ENCODE measurements around the gene UMAD1. TPM values are rescaled to one million over a fixed set of nuclear protein-coding genes. Genes with fewer than 3 reads are reported as not detected.

UMAD1 gene
- total and polyA plus RNA-seq, 4 donors: 7.7 to 19.2 (median 12.2) TPM

GRCh38 chr7:7766671-7767070 is 126.1 kb downstream of the UMAD1 start:
- Histone ChIP-seq H3K9me3 (ENCODE audit: control insufficient read depth in 4 of 4, insufficient read depth in 3 of 4, low read length in 3 of 4) (no peaks in the 10 kb centered on the region), H3K9ac (ENCODE audit: insufficient read depth in 1 of 2, low read length in 2 of 2) (no peak overlapping the region), H3K4me3 (no peak overlapping the region), H3K27me3 (ENCODE audit: control insufficient read depth in 3 of 3, insufficient read depth in 3 of 3, low read length in 2 of 3) (no peaks in the 10 kb centered on the region), H3K36me3 (ENCODE audit: control insufficient read depth in 4 of 4, insufficient read depth in 4 of 4, low read length in 4 of 4) (no peaks in the 10 kb centered on the region), H3K27ac (ENCODE audit: low read depth in 1 of 2, low read length in 1 of 2) (no peak overlapping the region), H3K4me1 (ENCODE audit: control insufficient read depth in 5 of 5, insufficient read depth in 5 of 5, low read length in 5 of 5) (peaks cover 0 to 7% (median 1%) of the 10 kb centered on the region in 5 donors)
- ATAC-seq (ENCODE audit: insufficient read depth, low FRiP score) (no peak), DNase-seq (no peak)
- TF ChIP-seq CTCF (IDR thresholded peaks at IDR 0.05; ENCODE audit: control extremely low read depth, extremely low read depth): no peak

GRCh38 chr7:7768977-7769709 is 128.6 kb downstream of the UMAD1 start:
- no peak overlapping the region for H3K9ac ChIP-seq (ENCODE audit: insufficient read depth in 1 of 2, low read length in 2 of 2)
- H3K9me3 ChIP-seq (ENCODE audit: control insufficient read depth in 4 of 4, insufficient read depth in 3 of 4, low read length in 3 of 4): no peaks in the 10 kb centered on the region
- WGBS, 2 donors: 84 to 91% methylated on average over 5 of the region's 5 CpGs
- no peak for TF ChIP-seq CTCF (IDR thresholded peaks at IDR 0.05; ENCODE audit: control extremely low read depth, extremely low read depth)
- H3K27me3 ChIP-seq (ENCODE audit: control insufficient read depth in 3 of 3, insufficient read depth in 3 of 3, low read length in 2 of 3): no peaks in the 10 kb centered on the region
- H3K36me3 ChIP-seq (ENCODE audit: control insufficient read depth in 4 of 4, insufficient read depth in 4 of 4, low read length in 4 of 4): no peaks in the 10 kb centered on the region
- peak in 2 of 3 donors; percentile 33 to 58 for DNase-seq
- no peak overlapping the region for H3K27ac ChIP-seq (ENCODE audit: low read depth in 1 of 2, low read length in 1 of 2)
- H3K4me3 ChIP-seq: no peak overlapping the region
- ATAC-seq (ENCODE audit: insufficient read depth, low FRiP score): no peak
- peaks cover 0 to 7% (median 3%) of the 10 kb centered on the region in 5 donors for H3K4me1 ChIP-seq (ENCODE audit: control insufficient read depth in 5 of 5, insufficient read depth in 5 of 5, low read length in 5 of 5)

GRCh38 chr7:7769710-7770627 is 129.4 kb downstream of the UMAD1 start:
- H3K9me3 ChIP-seq (ENCODE audit: control insufficient read depth in 4 of 4, insufficient read depth in 3 of 4, low read length in 3 of 4): no peaks in the 10 kb centered on the region
- peaks cover 0 to 7% (median 3%) of the 10 kb centered on the region in 5 donors for H3K4me1 ChIP-seq (ENCODE audit: control insufficient read depth in 5 of 5, insufficient read depth in 5 of 5, low read length in 5 of 5)
- ATAC-seq (ENCODE audit: insufficient read depth, low FRiP score): no peak
- no peak overlapping the region for H3K27ac ChIP-seq (ENCODE audit: low read depth in 1 of 2, low read length in 1 of 2)
- no peak overlapping the region for H3K4me3 ChIP-seq
- H3K9ac ChIP-seq (ENCODE audit: insufficient read depth in 1 of 2, low read length in 2 of 2): no peak overlapping the region
- H3K27me3 ChIP-seq (ENCODE audit: control insufficient read depth in 3 of 3, insufficient read depth in 3 of 3, low read length in 2 of 3): no peaks in the 10 kb centered on the region
- no peak for DNase-seq
- H3K36me3 ChIP-seq (ENCODE audit: control insufficient read depth in 4 of 4, insufficient read depth in 4 of 4, low read length in 4 of 4): no peaks in the 10 kb centered on the region
- 81 to 84% methylated on average over 8 of the region's 8 CpGs for WGBS, 2 donors
- no peak for TF ChIP-seq CTCF (IDR thresholded peaks at IDR 0.05; ENCODE audit: control extremely low read depth, extremely low read depth)
